HG02571 (cell line): ENCODE measurements around the gene AGAP1.

Experiments used
- ATAC-seq: cut with Tn5 transposase; IDR thresholded peaks from one replicate; pipeline ENCODE4 v1.9.1; 2021; ENCODE audit warnings: mild to moderate bottlenecking, moderate library complexity; ENCODE audit not compliant: unreplicated experiment

AGAP1 gene

DNA sequence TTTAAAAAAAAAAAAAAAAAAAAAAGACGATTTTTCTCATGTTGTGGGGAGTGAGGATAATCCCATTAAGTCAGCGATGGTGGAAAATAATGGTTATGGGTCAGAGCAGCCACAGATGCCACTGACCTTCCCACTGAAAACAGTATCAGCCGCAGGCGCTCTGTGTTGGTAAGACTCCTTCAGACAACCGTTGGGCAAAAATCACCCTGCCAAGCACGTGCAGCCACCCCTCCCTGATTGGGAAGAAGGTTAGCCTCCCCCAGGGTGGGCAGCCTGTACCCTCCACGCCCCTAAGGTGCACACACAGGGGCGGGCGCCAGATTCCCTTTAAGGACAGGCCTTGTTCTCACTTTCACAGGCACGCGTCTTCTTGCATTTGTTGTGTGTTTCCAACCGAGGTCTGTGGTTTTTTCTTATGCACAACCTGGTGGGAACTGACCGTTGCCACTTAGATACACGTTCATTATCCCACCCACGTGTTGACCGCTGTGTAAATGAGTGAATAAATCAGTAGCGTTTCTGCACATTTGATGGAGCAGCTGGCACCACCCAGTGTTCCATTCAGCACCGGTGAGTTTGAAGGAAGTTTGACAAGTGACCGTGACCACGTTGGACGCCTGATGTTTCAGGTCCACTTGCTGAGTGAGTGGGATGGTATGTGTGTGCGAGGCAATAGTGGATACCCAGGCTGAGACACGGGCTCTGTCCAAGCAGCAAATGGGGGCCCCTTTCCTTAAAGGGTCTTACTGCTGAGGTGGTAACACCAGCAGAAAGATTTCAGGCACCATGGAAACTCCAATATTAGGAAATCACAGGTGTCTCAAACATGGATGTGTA lies 476.6 kb downstream of the AGAP1 start:
- ATAC-seq: no peak

DNA sequence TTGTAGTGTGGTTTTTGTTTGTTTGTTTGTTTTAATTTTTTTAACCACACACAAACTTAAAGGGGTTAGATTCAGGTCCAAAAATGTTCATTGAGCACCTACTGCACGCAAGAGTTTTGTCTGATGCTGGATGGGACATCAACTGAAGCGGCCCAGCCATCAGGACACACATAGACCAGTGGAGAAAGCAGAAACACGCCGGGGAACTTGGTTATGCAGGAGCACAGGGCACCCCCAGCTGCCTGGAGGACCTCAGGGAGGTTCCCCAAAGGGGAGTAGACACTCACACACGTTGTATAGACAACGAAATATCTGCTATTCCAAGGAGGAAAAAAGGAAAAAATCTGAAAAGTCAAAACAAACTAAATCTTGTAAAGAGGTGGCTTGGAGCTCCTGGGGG lies 482.7 kb downstream of the AGAP1 start:
- ATAC-seq: no peak

DNA sequence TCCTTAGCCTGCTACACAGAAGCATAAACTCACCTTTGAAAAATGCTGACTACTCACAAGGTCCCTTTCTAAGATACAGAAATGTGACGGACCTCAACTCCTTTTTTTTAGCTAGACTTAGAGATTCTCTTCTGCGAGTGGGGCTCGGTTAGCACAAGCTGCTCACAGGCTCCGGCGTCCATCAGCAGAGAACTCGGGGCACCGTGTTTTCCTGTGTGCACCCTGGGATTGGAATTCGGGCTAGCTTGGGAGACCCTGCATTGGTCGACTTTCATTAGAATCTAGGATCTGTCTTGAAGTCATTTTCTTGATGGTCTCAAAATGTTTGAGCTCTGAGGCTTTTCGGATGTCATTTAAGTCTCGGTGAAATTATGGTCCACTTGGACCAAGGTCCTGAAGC lies 483.1 kb downstream of the AGAP1 start:
- no peak for ATAC-seq

DNA sequence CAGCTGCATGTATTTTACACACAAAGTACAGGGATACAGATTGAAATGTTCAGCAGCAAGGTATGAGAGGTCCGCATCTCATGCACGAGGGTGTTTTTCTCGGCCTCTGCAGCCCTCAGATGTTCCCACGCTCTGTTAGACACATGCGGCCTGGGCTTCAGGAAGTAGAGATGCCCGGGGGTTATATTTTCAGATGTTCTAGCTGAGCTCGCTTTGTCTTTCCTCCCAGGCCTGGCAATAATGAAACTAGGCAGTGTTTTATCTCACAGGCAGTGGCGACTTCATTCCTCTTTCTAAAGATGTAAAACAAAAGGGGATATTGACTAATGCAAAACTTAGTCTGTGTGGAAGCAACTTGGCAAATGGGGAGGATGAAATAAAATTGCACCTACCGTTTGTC lies 483.6 kb downstream of the AGAP1 start:
- no peak for ATAC-seq

DNA sequence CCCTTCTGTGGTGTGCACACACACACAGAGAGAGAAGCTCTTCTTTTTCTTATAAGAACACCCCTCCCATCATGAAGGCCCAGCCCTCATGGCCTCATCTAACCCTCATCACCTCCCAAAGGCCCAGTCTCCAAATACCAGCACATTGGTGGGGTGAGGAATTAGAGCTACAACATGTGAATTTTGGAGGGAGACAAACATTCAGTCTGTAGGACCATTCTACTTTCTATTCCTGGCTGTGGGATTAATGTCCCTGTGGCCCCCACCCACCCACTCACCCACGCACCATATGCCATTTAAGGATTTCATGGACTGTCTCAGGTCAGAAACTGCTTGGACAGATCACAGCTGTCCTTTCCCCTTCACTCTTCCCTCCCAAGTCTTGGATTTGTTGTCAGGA lies 484.2 kb downstream of the AGAP1 start:
- no peak for ATAC-seq

DNA sequence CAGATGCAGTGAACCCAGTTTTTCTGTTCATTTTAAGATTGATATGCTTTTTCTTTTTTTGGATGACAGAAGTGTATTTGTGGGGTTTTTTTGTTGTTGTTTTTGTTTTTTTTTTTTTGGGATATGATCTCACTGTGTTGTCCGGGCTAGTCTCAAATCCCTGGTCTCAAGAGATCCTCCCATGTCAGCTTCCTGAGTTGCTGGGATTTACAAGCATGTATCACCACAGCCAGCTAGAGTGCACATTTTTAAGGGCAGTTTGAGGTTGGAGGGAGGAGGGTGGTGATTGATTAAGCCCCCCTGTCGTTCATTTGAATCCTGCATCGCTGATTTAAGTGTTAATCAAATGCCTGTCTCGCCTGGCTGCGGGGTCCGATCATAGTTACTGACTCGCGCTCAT lies 485.2 kb downstream of the AGAP1 start:
- ATAC-seq: no peak

DNA sequence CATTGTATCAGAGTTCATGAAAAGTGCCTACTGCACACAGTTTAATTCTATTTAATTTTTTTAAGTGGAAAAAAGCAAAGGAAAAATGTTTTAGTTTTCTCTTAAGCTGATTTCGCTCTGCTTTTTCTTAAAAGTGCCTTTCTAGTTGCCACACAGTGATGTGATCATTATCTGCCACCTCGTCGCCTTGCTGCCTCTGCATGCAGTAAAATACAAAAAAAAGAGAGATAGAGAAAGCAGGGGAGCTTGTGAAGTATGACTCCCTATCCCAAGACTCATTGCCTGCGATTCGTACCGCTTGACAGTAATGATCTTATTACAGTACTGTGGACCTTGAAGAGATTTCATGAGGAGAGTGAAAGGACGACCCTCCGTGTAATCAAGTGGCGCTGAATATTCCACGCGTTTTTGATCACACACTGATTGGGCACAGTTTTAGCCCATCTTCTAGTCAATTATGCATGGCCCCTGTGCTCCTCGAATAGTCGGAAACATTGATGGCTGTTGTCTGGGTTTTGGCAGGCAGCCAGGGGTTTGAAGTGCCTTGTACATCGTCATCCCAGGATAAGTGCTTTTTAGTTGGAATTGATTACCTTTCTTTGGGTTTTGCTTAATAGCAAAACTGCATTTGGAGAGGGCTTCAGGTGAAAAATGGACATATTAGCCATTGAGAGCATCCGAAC lies 486.1 kb downstream of the AGAP1 start:
- ATAC-seq: no peak

DNA sequence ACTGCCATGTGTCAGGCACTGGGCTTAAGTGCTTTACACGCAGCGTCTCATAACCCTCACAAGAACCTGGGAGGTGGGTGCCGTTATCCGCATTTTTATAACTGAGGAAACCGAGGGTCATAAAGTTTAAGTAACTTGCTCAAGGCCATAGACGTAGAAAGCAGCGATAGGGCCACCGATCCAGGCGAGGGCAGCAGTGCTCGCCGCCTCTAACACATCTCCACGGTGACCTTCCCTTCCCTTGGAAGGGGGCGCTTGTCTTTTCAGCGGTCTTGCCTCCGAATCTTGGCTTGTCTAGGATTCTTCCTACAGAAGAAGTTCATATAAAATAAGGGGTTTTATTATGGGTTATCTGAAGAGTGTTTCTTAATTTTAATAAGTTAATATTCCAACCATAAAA lies 487.8 kb downstream of the AGAP1 start:
- ATAC-seq: no peak

DNA sequence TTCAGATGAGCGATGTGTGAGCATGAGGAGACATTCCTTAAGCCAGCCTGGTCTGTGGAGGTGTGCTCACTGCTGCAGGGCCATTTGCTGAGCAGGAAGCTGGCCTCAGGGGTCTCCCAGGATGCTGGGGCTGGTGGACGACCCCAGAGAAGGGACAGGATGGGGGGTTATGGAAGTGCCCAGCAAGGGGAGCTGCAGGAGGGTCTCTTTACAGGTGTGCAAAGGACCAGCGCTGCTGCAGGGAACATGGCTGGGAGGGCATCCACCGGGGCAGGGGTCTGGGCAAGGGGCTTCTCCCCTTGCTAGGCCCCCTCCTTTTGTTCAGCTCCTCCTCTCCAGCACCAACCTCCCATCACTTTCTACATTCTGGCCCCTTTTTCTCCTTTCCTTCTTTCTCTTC lies 489.2 kb downstream of the AGAP1 start:
- ATAC-seq: no peak

DNA sequence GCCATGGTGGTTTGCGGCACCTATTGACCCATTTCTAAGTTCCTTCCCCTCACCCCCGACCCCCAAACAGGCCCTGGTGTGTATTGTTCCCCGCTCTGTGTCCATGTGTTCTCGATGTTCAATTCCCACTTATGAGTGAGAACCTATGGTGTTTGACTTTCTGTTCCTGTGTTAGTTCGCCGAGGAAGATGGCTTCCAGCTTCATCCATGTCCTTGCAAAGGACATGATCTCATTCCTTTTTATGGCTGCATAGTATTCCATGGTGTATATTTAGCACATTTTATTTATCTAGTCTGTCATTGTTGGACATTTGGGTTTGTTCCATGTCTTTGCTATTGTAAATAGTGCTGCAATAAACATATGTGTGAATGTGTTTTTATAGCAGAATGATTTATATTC lies 490.7 kb downstream of the AGAP1 start:
- ATAC-seq: no peak

DNA sequence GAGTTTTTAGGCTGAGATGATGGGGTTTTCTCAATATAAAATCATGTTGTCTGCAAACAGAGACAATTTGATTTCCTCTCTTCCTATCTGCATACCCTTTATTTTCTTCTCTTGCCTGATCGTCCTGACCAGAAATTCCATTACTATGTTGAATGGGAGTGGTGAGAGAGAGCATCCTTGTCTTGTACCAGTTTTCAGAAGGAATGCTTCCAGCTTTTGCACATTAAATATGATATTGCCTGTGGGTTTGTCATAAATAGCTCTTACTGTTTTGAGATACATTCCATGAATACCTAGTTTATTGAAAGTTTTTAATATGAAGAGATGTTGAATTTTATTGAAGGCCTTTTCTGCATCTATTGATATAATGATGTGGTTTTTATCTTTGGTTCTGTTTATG lies 492.5 kb downstream of the AGAP1 start:
- ATAC-seq: no peak

DNA sequence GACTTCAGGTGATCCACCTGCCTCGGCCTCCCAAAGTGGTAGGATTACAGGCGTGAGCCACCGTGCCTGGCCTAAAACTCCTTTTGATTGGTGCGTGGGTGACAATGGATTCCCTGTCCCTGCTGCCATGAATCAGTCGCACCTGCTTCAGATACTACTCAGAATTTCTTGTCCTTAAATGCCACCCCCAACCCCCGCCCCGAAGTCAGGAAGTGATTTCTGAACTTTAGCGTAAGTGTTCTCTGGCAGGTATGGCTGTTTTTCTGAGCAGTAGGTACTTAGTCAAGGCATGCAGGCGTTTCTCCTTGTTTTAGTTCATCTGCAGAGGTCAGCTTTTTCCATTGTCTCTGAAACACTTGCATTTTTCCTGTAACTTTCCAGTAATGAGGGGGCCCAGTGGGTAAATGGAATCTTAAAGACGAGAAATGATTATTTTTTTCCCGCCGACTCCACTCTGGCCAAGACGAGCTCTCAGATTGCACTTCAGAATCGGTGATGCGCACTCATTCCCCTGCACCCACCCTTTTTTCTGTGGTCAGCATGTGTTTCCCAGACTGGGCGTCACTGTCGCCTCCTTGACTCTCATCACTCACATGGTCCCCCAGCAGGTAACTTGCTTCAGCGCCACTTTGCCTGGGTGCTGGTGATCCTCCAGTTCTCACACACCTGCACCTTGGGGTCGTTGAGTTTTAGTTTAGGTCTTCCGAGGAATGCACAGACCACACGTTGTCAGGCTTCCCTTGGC lies 494.6 kb downstream of the AGAP1 start:
- no peak for ATAC-seq

DNA sequence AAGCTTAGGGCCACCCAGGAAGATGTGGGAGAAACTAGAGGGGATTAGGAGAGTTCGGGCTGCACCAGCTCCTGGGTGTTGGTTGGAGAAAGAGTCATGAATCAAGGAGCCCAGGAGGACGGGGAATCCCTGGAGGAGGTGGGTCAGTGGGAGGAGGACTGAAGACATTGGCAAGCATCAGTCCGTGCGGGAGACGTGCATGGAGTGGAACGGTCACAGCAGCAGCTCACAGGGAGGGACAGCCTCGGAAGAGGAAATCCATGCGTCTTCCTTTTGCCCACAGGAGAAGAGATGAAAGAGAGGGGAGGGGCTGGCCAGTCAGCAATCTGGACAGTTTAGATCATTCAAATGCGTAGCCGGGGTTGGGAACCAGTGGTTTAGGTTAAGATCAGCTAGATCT lies 495.7 kb downstream of the AGAP1 start:
- no peak for ATAC-seq

DNA sequence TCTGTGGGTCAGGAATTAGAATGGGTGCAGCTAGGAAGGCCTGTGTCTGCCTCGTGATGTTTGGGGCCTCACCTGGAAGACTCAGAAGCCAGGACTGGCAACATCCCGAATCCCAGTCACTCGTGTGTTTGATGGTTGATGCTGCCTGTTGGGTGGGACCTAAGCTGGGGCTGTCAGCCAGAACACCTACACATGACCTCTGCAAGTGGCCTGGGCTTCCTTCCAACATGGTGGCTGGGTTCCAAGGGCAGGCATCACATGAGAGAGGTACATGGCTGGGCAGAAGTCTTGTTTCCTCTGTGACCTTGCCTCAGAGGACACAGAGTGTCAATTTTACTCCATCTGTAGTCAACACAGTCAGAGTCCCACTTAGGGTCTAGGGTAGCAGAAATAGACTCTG lies 496.5 kb downstream of the AGAP1 start:
- no peak for ATAC-seq

DNA sequence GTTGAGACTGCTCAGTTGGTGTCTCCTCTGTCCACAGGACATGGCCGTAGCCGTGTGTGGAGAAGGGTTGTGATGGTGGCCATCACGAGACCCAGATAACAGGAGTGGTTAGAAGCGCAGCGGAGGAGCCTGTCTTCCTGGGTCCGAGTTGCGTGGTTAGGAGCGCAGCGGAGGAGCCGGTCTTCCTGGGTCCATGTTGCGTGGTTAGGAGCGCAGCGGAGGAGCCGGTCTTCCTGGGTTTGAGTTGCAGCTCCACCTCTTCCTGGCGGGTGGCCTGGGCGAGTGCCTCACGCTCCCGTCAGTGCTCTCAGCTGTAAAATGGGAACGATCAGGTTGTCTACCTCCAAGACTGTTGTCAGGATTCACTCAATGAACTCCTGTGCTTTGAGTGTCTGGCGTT lies 498.2 kb downstream of the AGAP1 start:
- ATAC-seq: no peak

DNA sequence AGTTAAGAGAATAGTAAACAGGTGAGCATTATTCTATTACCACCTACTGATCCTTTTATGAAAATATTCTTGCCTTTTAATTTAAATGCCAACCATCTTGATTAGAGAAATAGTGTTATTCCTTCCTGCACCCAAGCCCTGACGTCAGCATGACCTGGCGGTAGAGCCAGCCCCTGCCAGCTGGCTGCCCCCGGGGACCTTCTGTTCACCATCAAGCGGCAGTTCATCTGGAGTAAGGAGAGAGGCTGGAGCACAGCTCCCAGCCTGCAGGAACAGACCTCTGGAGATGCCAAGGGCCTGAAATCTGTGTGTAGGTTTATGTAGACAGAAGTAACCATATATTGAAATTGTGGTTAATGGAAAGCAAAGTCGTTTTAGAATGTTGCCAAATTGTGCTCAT lies 502.6 kb downstream of the AGAP1 start:
- ATAC-seq: no peak

DNA sequence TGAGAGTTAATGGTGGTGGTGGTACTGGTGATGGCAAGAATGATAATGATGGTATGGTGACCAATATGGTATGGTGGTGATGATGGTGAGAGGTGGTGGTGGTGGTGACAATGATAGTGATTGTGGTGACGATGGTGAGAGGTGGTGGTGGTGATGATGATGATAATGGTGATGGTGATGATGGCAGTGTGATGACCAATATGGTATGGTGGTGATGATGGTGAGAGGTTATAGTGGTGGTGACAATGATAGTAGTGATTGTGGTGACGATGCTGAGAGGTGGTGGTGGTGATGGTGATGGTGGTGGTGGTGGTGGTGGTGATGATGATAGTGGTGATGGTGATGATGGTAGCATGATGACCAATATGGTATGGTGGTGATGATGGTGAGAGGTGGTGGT lies 505.2 kb downstream of the AGAP1 start:
- no peak for ATAC-seq

DNA sequence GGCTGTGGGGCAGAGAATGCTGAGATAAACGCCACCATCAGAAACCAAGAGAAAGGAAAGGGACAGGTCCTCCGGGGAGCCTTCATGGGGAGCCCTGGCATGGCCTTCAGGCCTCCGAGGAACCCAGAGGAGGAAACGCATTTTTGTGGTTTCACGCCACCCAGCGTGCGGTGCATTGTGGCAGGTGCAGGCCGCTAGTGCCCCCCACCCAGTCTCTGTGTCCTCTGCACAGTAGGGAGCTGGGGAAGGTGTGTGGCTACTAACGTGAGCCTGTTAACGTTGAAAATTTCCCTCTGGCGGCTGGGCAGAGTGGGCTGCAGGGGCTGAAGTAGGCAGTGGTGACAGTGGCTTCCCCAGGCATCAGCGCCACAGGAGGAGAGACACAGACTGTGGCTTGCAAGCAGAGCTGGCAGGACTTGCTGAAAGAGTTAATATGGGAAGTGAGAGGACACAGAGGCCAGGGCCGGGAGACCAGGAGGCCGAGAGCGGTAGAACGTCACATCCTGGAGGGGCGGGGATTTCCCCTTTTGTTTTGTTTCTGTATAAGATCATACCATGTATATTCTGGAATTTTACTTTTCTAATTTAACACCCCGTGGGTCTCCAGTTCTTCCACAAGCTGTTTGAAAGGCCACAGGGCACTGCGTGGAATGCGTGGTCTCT lies 507.5 kb downstream of the AGAP1 start:
- ATAC-seq: no peak

DNA sequence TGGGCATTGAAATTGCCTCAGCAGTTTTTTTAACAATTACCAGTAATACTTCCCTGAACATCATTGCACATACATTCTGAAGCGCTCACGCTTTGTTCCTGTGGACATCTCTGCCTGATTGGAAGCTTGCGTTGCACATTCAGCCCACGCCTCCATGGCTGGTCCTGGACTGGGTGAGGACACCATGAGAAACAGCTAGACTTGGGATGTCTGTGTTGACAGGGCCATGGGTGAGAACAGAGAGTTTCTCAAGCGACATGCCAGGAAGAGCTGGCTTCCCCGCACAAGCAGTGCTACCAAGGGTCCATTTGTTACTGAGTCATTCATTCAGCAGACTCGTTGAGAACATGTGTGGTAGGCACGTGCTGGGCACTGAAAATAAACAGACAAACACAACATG lies 508.0 kb downstream of the AGAP1 start:
- ATAC-seq: no peak

DNA sequence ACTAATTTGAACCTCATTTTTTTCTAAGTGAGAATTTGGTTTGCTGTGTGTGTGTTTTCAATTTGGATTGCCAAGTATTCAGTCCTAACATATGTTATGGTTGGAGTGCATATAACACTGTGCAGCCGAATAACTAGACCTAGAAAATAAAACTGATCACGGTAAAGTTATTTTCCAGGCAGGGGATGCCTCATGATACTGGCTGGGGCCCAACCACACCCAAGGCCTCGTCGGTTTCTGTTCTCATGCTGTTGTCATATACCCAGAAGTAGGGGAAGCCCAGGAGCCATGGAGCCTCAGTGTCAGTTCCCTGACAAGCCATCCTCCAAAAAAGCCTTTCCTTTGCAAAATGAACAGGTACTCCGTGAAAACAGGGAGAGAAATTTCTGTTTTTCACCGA lies 514.2 kb downstream of the AGAP1 start:
- ATAC-seq: no peak

DNA sequence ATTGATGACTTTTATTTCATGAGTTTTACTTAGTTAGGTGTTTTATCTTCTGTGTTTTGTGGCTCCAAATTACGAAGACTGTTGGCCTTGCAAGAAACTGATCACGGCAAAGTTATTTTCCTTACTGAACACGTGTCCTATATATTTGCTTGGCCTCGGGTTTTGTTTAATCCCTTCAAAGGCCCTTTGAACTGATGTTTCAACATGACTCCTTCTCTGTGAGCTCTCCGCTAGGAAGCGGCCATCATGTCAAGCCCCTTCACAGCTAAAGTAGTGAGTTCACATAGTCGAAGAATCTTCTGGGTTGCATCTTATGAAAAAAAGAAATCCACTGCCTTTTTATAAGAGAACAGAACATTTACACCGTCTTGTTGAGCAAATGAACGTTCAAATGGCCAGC lies 515.0 kb downstream of the AGAP1 start:
- no peak for ATAC-seq
